Fibroblast of gingiva (primary cell): ENCODE results near the gene BEST1.
"Not testable (repeated sequence)": the region's sequence is repeated elsewhere in the genome, so short reads cannot be mapped to it uniquely, and the experiment has no call there.

Experiments
- DNase-seq: peaks from one replicate; pipeline ENCODE4 v3.0.0-alpha.2; 2011; ENCODE audit warnings: low read depth

BEST1 gene

DNA sequence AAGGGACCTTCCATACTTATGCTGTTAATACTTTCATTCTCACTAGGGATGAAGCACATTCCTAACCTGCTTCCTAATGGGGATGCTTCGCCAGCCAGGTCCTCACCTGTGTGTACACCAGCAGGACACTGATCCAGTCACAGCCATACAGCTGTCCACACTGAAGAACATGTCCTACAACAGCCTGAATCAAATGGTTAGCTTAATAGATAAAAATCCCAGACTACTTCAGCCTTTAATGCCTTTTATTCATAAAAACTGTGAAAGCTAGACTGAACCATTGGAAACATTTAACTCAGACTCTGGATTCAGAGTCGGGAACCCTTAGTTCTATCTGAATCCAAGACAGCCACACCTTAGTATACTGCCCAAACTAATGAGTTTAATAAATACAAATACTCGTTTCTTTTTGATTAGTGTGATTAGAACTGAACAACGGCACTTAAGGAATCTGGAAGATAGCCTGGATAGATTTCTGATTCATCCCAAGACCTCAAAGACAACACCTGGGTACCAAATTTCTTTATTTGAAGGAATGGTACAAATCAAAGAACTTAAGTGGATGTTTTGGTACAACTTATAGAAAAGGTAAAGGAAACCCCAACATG, 14.0 kb downstream of the BEST1 start:
- no peak for DNase-seq

DNA sequence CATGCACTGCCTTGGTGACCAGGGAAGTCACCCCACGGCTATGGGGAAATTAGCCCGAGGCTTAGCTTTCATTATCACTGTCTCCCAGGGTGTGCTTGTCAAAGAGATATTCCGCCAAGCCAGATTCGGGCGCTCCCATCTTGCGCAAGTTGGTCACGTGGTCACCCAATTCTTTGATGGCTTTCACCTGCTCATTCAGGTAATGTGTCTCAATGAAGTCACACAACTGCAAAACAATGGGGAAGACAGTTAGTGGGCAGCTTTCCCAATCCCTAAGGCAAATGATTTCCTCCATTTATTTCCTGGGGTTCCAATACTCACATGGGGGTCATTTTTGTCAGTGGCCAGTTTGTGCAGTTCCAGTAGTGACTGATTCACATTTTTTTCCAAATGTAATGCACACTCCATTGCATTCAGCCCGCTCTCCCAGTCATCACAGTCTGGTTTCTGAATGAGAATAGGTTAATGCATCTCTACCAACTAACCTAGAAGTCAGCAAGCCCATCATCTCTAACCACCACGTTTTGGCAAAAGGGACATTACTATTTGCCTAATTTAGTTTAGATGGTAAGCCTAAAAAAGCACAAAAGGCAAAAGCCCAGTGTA, 14.6 kb downstream of the BEST1 start:
- not testable (repeated sequence) for DNase-seq

DNA sequence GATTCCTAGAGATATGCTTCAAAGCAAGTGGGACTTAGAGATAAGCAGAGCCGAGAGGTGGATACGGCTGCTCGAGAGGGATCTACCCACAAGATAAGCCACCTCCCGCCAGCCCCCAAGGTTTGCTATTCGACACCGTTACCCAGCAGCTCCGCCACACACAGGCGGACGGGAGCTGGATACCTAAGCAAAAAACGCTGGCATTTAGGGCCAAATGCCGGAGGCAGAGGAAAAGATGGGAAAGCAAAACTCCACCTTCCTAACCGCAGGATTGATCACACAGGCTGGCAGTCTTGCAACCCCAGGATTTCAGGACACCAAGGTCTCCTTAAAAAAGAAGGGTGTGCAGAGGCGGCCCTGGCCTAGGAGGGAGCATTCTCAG, 16.6 kb downstream of the BEST1 start:
- DNase-seq, result no peak

DNA sequence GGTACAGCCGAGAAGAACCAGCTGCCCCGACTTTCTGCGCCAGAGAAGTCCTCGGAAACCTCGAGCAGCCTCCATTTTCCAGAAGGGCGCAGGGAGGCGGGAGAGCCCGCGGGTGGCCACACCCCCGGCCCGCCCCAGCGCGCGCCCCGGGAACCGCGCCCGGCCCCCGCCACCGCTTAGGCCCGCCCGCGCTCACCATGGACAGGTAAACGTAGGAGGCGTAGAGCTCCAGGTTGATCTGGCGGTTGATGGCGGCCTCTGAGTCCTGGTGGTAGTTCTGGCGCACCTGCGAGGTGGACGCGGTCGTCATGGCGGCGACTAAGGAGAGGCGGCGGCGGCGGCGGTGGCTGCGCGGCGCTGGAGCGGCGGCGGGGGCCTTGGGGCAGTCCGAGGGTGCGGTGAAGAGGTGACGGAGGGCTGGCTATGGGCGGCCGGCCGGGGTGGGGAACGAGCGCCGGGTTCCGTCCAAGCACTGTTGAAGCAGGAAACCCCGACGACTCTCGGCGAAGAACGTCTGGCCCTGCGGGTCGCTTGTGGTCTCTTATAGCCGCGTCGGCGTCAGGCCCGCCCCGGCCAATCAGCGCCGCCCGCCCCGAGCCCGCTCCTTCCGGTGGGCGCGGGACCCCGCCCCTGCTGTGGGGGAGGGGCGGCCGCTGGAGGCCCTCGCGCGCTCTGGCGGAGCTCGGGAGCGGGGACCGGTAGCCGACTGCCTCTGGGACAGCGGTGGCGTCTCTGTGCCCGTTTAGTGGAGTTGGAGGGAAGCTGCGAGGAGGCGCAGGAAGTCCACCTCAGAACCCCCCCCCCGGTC, 17.2 kb downstream of the BEST1 start, which contains the start of gene FTH1:
Gene FTH1 (minus strand): TSS at position 519 of the 808 bp plus-strand sequence. CDS start 209 bp downstream, at position 310.
- peak; percentile 97 for DNase-seq

DNA sequence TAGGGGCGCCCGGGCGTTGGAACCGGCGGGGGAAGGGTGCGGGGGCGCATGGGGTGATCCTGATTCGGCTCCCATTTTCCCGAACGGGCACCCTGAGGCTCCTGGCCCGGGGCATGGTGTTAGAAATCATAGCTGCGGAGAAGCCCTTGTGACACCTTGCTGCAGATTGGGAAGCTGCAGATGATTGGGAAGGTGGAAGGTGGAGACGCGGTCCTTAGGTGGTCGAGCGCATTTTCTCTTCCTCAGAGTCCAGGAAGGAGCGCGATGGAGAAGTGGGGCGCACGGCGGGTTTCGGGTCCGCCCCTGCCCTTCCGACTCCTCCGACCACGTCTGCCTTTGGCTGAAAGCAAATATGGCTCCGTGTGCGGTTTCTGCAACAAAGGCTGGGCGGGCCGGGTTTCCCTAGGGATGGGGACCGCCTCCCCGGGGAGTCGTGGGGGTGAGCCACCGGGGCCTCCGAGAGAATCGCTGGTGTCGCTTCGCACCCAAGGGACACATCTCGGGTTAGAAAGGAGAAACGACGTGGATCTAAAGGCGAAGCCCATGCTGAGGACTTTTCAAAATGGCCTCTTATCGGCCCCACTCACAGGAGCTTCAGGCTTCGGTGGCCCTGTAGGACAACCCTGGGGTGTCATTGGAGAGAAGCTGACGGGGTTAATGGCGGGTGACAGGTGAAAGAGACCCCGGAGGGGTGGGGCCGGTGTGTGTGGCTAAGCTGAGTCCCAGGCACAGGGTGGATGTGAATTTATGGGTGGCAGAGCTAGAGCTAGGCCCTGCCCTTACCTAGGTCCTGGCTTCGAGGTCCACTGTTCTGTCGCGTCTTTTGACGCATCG, 18.0 kb downstream of the BEST1 start:
- no peak for DNase-seq

DNA sequence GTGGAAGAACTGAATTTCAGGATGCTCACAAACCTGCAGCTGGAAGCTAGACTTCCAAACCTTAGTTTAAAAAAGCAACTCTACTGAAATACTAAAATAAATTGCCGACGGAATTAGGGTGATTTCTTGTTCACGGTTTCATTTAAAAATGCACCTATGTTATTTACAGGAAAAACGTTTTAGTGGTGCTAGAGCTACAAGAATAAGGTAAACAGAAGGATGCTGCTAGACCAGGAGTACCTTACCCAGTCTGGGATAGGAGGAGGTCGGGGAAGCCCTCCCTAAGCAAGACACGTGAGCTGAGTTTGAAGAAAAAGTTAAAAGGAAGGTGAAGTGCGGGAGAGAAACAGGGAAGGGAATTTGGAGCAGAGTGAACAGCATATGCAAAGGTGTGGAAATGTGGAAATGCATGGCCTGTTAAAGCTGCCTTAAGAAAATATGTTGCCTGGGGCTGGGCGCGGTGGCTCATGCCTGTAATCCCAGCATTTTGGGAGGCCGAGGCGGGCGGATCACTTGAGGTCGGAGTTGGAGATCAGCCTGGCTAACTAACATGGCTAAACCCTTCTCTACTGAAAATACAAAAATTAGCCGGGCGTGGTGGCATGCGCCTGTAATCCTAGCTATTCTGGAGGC, 18.7 kb downstream of the BEST1 start:
- DNase-seq, result no peak

DNA sequence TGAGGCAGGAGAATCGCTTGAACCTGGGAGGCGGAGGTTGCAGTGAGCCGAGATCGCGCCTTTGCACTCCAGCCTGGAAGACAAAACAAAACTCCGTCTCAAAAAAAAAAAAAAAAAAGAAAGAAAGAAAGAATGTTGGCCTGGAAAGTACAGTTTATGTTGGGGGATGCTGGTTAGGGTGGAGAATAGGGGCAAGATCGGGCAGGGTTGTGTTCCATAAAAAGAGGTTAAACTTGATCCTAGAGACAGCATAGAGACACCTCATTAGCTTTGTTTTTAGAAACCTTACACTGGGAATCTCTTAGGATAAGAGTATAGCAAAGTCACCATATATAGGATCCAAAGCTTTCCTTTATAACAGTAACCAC, 19.2 kb downstream of the BEST1 start:
- no peak for DNase-seq

DNA sequence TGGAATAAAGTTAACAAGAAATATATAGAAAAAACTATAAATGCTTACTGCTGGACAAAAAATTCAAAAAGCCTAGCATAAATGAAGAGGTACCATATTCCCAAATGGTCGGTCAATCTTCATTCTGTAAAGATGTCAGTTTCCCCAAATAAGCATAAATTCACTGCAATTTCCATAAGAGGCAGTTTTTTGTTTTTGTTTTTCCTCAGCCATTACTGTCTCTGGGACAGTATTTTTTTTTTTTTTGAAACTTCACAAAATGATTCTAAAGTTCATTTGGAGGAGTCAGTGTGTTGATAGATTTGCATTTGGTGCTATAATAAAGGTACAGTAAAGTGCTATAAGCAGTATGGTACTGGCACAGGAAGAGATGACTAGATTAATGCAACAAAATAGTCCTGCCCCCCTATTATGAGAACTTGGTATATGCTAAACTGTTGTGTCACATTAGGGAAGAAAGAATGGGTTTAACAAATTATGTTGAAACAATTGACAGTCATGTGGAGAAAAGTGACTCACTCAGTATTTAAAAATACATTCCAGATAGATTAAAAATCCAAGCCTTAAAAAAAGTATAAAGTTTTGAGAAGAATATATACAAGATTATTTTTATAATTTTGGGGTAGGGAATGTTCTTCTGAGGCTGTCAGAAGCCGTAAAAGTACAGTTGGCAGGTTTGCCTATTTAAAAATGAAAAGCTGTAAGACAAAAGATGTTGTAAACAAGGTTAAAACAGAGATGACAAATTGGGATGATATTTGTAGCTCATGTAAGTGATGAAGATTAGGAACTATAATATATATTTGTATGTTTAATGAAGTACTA, 19.9 kb downstream of the BEST1 start:
- DNase-seq, result peak; percentile 89

DNA sequence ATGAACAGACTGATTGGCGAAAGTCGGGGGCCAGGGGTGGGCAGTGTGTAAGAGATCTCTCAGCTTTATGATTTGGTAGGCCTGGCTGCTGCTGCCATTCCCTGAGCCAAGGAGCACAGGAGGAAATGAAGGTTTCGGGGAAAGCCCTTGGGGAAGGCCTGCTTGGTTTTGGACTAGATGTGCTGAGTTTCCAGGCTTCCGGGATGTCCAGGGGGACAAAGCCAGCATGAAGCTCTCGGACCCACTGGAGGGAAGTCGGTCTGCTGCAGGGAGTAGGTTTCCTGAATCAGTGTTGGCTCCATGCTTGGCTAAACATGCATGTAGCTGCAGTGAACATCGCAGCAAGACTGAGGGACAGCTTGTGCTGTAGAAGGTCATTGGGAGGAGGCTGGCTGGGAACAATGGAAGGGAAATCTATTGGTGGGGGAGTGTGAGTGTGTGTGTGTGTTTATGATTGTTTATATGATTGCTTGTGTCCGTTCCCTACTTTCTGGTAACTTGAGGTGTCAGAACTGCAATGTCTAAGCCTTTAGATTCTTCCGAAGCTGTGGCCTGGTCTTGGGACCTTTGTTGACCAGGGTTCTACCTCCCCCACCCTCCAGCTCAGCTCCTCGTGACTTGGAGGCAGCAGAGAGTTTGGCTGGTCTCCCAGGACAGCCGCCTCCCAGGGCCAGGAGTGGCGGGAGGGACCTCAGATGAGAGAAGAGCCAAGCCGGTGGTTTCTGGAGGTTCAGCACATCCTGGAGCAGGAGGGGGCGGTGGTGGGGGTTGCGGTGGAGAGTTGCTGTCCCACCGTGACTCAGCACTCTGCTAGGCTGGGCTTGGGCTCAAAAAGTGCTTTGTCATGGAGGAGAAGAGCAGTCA, 21.3 kb downstream of the BEST1 start:
- peak; percentile 99 for DNase-seq

DNA sequence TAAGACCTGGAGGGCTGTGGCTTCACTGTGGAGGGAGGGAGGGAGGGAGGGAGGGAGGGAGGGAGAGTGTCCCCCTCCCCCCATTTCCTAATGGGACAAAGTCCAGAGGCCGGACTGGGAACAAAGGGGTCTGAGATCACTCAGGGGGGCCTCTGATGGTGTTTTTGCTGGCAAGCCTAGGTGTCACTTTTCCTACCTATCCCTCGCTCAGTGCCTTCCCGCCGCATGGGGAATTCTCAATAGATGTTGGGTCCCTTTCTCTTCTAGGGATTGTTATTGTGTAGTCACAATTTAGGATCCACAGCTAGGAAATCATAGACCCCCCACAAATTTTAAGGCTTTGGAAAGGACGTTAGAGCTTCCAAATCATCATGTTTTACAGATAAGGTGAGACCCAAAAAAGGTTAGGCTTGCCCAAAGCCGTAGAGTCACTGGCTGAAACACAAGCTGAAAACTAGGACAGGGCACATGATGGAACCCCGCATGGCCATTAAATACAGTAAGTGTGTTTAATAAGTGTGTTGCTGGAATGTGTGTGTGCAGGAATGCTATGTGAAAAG, 22.0 kb downstream of the BEST1 start:
- DNase-seq, result no peak

DNA sequence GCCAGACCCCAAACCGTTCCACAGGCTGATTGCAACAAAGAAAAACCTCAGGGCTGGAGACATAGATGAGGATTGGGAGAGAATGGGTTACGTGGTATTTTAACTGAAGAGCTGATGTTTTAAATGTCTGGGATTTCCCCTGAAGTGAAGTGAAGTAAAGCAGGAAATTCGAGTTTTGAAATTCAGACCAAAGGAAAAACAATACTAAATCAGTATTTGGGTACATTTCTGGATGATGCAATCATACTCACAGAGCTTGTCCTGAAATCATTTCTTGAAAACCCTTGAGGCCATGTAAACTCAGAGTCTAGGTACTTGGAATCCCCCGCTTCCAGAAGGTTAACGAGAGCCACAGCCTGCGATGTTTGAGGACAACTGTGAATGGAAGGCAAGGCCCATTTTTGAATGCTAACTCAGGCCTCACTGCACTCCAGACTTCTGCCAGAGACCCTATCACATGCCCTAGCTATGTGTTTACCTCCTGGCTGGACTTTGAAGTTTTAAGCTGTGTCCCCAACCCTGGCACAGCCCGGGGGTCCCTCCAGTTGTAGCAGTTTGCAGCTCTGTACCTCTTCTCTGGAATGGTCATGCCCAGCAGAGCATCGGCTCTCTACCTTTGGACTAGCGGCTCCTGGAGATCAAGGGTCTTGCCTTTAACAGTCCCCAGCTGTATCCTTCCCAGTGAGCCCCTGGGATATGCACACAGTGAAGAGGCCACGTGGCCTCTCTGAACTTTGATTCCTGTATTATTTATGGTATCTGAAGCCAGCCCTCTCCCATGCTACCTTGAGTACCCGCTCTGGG, 22.7 kb downstream of the BEST1 start:
- peak; percentile 96 for DNase-seq

DNA sequence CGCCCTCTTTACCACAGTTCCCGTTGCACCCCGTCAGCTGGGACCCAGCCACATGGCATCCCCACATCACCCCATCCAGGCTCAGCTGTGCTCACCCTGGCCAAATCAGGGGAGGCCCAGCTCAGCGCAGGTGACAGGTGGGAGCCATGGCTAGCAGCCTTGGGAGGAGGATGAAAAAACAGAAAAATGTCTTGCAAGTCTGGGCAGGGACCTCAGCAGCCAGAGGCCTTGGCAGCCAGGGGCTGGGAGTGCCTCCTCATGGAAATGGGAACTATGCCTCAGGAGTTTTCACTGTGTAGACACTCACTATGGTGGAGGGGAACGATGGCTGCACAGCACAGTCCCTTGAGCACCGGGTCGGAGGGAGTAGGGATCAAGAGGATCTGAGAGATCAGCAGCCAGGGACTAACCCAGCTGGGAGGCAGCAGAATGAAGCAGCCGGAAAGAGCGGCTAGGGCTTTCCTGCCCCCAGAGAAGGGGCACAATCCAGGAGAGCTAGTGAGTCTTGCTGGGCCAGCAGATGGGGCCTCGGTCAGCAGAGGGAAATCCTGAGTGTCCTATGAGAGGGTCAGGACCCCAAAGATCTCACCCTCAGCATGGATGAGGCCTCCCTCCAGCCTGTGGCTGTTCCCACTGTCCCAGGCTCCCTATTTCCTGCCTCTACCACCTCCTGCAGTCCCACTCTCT, 23.5 kb downstream of the BEST1 start:
- DNase-seq, result no peak

DNA sequence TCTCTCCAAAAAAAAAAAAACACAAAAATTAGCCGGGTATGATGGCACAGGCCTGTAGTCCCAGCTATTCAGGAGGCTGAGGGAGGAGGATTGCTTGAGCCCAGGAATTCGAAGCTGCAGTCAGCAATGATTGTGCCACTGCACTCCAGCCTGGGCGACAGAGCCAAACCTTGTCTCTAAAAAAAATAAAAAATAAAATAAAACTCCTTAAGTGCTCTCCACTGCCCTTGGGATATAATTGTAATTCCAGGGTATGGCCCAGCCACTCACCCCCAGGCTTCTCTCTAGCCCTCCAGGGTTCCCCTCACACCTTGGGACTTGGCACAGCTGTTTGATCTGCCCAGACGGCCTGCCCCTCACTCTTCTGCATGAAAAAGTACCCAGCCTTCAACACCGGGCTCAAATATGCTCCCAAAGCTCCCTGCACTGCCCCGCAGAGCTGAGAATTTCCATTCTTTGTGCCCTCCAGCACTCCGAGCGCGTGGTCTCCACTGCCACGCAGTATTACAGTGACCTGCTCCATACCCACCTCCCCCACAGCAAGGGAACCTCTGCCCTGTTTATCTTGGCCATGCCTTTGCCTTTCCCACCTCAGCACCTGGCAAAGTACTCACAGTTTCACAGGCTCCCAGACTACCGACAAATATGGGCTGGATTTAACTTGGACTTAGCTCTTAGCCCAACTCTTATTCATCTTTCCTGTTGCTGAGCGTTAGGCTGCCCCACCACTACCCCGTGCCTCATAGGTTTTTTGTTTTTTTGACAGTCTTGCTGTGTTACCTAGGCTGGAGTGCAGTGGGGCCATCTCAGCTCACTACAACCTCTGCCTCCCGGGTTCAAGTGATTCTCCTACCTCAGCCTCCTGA, 24.8 kb downstream of the BEST1 start:
- DNase-seq, result no peak

DNA sequence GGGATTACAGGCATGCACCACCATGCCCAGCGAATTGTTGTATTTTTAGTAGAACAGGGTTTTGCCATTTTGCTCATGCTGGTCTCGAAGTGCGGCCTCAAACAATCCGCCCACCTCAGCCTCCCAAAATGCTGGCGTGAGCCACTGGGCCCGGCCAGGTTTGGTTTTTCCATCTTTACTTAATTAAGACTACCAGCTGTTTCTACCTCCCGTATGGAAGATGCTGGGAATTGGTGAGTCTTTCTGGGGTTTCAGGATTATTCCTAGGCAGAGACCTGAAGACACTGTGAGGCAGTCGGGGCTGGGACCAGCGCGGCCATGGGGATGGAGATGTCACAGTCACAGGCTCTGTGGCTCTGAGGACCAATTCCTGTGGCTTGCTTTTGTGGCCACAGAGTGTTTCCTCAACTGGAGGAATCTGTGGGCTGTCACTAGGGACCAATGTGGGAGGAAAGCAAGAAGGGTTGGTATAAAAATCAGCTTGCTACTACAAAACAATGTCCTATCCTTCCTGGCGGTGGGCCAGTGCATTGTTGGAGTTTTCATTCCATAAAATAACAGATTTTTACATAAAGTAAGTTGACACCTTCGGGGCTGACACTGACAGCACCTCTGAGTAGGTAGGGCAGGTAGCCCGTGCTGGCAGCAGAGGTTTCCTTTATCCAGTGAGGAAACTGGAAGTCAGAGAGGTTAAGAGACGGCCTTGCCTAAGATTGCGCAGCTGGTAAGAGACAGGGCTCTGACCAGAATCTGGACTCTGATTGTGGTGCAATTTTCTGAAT, 25.7 kb downstream of the BEST1 start:
- DNase-seq, result no peak

DNA sequence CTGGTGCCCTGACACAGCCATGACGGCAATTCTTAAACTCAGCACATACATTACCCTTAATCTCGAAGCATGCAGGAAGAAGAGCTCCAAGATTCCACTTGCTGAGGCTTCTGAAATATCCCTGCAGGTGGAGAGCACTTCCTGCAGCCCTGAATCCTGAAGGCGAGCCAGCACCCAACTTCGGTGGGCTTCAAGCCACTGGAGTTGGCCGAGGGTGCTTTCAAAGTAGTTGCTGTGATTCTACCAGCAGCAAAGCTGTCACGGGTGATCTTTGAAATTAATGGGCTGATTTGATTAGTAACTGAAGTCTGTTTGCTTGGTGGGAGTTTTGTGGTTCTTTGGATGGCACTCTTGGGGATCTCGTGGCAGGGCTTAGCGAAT, 26.3 kb downstream of the BEST1 start:
- DNase-seq, result no peak

DNA sequence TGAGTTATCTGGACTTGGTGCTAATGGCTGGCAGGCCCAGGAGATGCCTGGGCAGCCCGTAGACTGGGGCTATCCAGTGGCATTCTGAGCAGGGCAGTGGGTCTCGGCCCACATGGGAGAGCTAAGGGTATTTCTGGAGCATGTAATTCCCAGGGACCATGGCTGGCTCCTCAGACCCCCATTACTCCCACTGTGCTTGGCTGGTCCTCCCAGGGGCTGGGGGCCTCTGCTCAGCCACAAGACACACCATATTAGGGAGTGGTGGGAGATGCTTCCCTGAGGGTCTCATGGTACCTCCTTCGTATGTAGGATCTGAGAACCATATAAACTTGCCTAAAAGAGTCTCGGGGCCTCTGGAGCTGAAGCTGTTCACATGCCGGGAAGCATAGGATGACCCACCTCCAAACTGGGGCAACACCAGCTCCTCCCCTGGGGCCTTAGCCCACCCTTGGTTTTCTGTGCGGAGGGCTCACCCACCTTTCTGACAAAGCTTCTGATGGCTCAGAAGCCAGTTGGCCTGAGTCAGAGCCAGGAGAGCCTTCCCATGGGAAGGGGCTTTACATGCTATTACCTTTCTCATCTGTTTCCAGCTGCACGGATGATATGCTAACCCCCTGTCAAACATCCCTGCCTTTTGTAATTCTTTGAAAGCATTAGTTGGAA, 26.8 kb downstream of the BEST1 start:
- no peak for DNase-seq
